ENCODE results near the gene GADL1. TPM values are rescaled to one million over a fixed set of nuclear protein-coding genes. Genes with fewer than 3 reads are reported as not detected.

The GADL1 gene
- total RNA-seq, 1 donor from 2014 or later, result not detected

GRCh38 chr3:30741889-30742288 lies 152.6 kb downstream of the GADL1 start:
- no peak overlapping the region for H3K27ac Mint-ChIP-seq (ENCODE audit: unreplicated experiment)
- H3K36me3 Mint-ChIP-seq (ENCODE audit: unreplicated experiment), result no peaks in the 10 kb centered on the region
- H3K4me1 Mint-ChIP-seq (ENCODE audit: low read depth, unreplicated experiment), result peaks cover 3% of the 10 kb centered on the region
- TF ChIP-seq, protein P1, sequence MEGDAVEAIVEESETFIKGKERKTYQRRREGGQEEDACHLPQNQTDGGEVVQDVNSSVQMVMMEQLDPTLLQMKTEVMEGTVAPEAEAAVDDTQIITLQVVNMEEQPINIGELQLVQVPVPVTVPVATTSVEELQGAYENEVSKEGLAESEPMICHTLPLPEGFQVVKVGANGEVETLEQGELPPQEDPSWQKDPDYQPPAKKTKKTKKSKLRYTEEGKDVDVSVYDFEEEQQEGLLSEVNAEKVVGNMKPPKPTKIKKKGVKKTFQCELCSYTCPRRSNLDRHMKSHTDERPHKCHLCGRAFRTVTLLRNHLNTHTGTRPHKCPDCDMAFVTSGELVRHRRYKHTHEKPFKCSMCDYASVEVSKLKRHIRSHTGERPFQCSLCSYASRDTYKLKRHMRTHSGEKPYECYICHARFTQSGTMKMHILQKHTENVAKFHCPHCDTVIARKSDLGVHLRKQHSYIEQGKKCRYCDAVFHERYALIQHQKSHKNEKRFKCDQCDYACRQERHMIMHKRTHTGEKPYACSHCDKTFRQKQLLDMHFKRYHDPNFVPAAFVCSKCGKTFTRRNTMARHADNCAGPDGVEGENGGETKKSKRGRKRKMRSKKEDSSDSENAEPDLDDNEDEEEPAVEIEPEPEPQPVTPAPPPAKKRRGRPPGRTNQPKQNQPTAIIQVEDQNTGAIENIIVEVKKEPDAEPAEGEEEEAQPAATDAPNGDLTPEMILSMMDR (IDR thresholded peaks at IDR 0.05; ENCODE audit: partially characterized antibody, unreplicated experiment), result no peak
- H3K9me3 Mint-ChIP-seq (ENCODE audit: unreplicated experiment), result no peaks in the 10 kb centered on the region
- DNase-seq, result no peak
- H3K27me3 Mint-ChIP-seq (ENCODE audit: unreplicated experiment), result no peaks in the 10 kb centered on the region
- H3K4me3 Mint-ChIP-seq (ENCODE audit: unreplicated experiment), result no peak overlapping the region

DNA sequence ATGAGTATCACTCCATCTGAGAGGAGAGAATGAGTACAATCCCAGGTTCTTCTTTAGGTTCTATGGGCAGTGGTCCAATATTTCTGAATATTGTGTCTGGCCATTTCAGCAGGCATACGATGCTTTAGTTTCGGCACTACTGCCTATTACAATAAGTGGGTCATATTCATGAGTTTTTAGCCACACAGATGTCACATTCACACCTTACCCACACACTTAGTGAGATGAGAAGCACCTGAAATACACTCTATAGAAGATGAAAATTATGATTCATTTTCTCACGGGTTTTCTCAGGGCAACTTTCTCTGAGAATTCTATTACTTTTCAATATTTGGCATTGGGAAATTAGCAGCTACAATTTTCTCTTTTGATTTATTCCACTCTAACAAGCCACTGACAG lies 155.9 kb downstream of the GADL1 start:
- no peak for DNase-seq

GRCh38 chr3:30737743-30738499 lies 156.5 kb downstream of the GADL1 start:
- no peaks in the 10 kb centered on the region for H3K27me3 Mint-ChIP-seq (ENCODE audit: unreplicated experiment)
- no peaks in the 10 kb centered on the region for H3K36me3 Mint-ChIP-seq (ENCODE audit: unreplicated experiment)
- H3K27ac Mint-ChIP-seq (ENCODE audit: unreplicated experiment), result no peak overlapping the region
- DNase-seq, result no peak
- TF ChIP-seq, protein P1 (IDR thresholded peaks at IDR 0.05; ENCODE audit: partially characterized antibody, unreplicated experiment), result no peak
- H3K4me1 Mint-ChIP-seq (ENCODE audit: low read depth, unreplicated experiment), result peaks cover under 1% of the 10 kb centered on the region
- H3K9me3 Mint-ChIP-seq (ENCODE audit: unreplicated experiment), result no peaks in the 10 kb centered on the region
- no peak overlapping the region for H3K4me3 Mint-ChIP-seq (ENCODE audit: unreplicated experiment)

More for the DNA sequence above, 155.9 kb downstream of the GADL1 start:
- no peaks in the 10 kb centered on the region for H3K27me3 Mint-ChIP-seq (ENCODE audit: unreplicated experiment)
- H3K36me3 Mint-ChIP-seq (ENCODE audit: unreplicated experiment), result no peaks in the 10 kb centered on the region
- H3K27ac Mint-ChIP-seq (ENCODE audit: unreplicated experiment), result no peak overlapping the region
- TF ChIP-seq, protein P1 (IDR thresholded peaks at IDR 0.05; ENCODE audit: partially characterized antibody, unreplicated experiment), result no peak
- no peaks in the 10 kb centered on the region for H3K9me3 Mint-ChIP-seq (ENCODE audit: unreplicated experiment)
- H3K4me3 Mint-ChIP-seq (ENCODE audit: unreplicated experiment), result no peak overlapping the region
- peaks cover 3% of the 10 kb centered on the region for H3K4me1 Mint-ChIP-seq (ENCODE audit: low read depth, unreplicated experiment)

DNA sequence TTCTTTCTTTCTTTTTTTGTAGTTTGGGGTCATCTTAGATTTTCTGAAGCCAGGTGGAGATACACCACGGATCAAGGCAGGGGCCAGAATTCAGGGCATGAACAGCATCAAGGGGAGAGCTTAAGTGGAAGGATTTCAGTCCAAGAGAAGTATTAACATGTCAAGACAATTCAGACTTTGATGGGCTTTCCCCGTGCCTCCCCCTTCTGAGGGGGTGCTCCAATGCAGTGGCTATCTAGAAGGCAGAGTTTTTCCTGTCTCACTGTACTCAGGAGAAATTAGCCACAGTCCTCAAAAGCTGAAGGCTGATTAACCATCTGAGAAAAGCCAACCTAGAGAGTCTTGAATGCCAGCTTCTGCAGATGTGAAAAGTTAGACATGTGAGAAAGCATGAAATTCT lies 160.8 kb downstream of the GADL1 start:
- H3K36me3 Mint-ChIP-seq (ENCODE audit: unreplicated experiment), result no peaks in the 10 kb centered on the region
- no peak for DNase-seq
- H3K4me1 Mint-ChIP-seq (ENCODE audit: low read depth, unreplicated experiment), result no peaks in the 10 kb centered on the region
- no peaks in the 10 kb centered on the region for H3K9me3 Mint-ChIP-seq (ENCODE audit: unreplicated experiment)
- H3K4me3 Mint-ChIP-seq (ENCODE audit: unreplicated experiment), result no peak overlapping the region
- TF ChIP-seq, protein P1 (IDR thresholded peaks at IDR 0.05; ENCODE audit: partially characterized antibody, unreplicated experiment), result no peak
- H3K27ac Mint-ChIP-seq (ENCODE audit: unreplicated experiment), result no peak overlapping the region
- no peaks in the 10 kb centered on the region for H3K27me3 Mint-ChIP-seq (ENCODE audit: unreplicated experiment)

DNA sequence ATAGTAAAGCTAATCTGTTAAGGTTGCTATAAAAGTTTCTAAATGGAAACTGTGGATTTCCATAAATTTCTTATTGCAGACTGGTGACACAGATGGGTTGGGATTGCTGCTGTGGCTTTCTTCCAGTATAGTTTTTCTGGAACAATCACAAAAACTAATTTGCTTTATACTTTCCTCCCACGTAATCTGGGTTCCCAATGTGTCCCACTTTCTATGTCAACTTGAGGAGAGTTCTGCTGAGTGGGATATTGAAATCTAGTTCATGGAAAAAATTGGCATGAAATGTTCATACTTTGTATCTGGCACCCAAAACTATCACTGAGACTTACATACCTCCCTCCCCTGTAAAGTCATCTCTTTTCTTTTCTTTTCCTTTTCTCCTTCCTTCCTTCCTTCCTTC lies 161.3 kb downstream of the GADL1 start:
- no peak for DNase-seq
- Mint-ChIP-seq H3K4me1 (ENCODE audit: low read depth, unreplicated experiment) (no peaks in the 10 kb centered on the region), H3K27ac (ENCODE audit: unreplicated experiment) (no peak overlapping the region), H3K9me3 (ENCODE audit: unreplicated experiment) (no peaks in the 10 kb centered on the region), H3K4me3 (ENCODE audit: unreplicated experiment) (no peak overlapping the region), H3K36me3 (ENCODE audit: unreplicated experiment) (no peaks in the 10 kb centered on the region), H3K27me3 (ENCODE audit: unreplicated experiment) (no peaks in the 10 kb centered on the region)
- TF ChIP-seq, protein P1 (IDR thresholded peaks at IDR 0.05; ENCODE audit: partially characterized antibody, unreplicated experiment), result no peak
